BE2C (cell line): ENCODE measurements around the gene UBFD1.
"Not testable (repeated sequence)": the region's sequence is repeated elsewhere in the genome, so short reads cannot be mapped to it uniquely, and the experiment has no call there.

Experiments used
- DNase-seq: peaks from one replicate; pipeline ENCODE4 v3.0.0-alpha.2; 2020
- H3K27me3 ChIP-seq: fragments of 250-450 bp; sonication (Bioruptor Pico); 2 replicates; pipeline ENCODE4 v1.5.1; 2020; ENCODE audit warnings: mild to moderate bottlenecking
- H3K36me3 ChIP-seq: fragments of 250-450 bp; sonication (Bioruptor Pico); 2 replicates; pipeline ENCODE4 v1.5.1; 2020; ENCODE audit warnings: mild to moderate bottlenecking
- H3K4me1 ChIP-seq: fragments of 250-450 bp; sonication (Bioruptor Pico); 2 replicates; pipeline ENCODE4 v1.5.1; 2020
- H3K4me3 ChIP-seq: 2 replicates; pipeline ENCODE4 v1.5.1; 2011; ENCODE audit warnings: low read depth, low read length
- H3K9me3 ChIP-seq: fragments of 250-450 bp; sonication (Bioruptor Pico); 2 replicates; pipeline ENCODE4 v1.5.1; 2020
- TF ChIP-seq, protein P1 (sequence below): IDR thresholded peaks from 2 replicates; pipeline ENCODE4 v1.5.1; 2012; ENCODE audit warnings: mild to moderate bottlenecking, low read depth, low read length

The UBFD1 gene

DNA sequence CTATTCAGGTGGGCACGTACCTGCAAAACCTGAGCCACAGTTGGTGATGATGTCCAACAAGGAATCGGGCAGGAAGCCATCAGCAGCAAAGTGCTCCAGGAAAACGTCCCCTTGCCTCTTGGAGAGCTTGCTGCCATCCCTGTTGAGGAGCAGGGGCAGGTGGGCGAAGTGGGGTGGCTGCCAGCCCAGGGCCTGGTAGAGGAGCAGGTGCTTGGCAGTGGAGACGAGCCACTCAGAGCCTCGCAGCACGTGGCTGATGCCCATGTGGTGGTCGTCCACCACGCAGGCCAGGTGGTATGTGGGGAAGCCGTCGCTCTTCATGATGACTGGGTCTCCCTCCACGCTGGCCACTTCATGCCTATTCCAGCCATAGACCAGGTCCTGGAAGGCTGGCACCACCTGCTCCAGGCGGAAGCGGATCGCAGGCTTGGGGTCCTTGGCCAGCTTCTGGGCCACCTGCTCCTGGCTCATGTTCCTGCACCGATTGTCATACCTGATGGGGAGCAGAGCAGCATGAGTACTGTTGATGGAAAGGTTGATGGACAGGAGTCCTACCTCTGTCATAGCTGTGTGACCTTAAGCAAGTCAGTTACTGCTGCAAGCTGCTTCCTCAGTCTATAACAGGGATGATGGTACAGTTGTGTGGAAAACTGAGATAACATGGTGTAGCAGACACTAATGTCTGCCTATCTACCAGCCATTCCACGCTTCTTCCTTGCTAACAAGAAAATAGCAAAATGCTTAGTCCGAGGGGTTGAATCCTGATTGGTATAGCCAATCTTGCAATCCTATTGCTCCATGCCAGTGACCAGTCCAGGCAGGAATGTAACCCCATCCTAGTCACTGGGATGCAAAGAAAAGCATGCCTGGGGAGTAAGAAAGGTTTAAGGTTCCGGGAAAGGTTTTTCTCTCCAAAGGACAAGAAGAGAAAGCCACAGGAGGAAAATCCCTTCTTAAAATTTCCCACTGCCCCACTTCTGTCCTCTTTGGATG lies 22.4 kb upstream of the UBFD1 start:
- Histone ChIP-seq H3K36me3 (peaks cover 69% of the 10 kb centered on the region), H3K9me3 (no peaks in the 10 kb centered on the region), H3K4me1 (no peaks in the 10 kb centered on the region), H3K27me3 (no peaks in the 10 kb centered on the region), H3K4me3 (no peak overlapping the region)
- no peak for DNase-seq
- TF ChIP-seq, protein P1, sequence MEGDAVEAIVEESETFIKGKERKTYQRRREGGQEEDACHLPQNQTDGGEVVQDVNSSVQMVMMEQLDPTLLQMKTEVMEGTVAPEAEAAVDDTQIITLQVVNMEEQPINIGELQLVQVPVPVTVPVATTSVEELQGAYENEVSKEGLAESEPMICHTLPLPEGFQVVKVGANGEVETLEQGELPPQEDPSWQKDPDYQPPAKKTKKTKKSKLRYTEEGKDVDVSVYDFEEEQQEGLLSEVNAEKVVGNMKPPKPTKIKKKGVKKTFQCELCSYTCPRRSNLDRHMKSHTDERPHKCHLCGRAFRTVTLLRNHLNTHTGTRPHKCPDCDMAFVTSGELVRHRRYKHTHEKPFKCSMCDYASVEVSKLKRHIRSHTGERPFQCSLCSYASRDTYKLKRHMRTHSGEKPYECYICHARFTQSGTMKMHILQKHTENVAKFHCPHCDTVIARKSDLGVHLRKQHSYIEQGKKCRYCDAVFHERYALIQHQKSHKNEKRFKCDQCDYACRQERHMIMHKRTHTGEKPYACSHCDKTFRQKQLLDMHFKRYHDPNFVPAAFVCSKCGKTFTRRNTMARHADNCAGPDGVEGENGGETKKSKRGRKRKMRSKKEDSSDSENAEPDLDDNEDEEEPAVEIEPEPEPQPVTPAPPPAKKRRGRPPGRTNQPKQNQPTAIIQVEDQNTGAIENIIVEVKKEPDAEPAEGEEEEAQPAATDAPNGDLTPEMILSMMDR = no peak

DNA sequence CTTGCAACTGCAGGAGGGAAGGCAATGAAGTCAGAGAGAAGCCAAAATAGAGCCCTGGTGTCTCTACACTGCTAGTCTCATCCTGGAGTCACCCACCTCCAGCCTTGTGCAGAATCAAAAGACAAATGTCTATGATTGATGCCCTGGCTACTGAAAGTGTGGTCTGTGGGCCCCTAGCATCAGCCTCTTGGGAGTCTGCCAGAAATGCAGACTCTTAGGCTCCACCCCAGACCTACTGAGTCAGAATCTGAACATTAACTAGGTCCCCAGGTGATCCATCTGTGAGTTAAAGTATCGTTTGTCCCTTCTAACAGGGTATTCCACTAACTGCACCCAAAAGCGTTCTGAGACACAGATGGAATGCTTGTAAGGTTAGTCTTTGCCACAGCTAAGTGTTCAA lies 21.6 kb upstream of the UBFD1 start:
- DNase-seq = no peak
- Histone ChIP-seq H3K36me3 (peaks cover 77% of the 10 kb centered on the region), H3K9me3 (no peaks in the 10 kb centered on the region), H3K4me3 (no peak overlapping the region), H3K27me3 (no peaks in the 10 kb centered on the region), H3K4me1 (no peaks in the 10 kb centered on the region)
- TF ChIP-seq, protein P1 = no peak

DNA sequence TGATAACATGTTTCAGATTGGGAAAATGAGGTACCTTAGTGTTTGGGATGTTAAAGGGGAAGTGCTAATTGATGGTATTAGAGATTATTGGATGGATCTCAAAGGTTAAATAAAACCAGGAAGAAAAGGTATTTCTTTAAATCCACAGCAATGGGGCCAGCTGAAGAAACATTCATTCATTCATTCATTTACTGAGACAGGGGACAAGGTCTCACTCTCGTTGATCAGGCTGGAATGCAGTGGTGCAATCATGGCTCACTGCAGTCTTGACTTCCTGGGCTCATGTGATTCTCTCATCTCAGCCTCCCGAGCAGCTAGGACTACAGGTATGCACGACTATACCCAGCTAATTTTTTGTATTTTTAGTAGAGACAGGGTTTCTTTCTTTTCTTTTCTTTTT lies 20.1 kb upstream of the UBFD1 start:
- H3K36me3 ChIP-seq = peaks cover 75% of the 10 kb centered on the region
- no peak for DNase-seq
- H3K4me1 ChIP-seq = no peaks in the 10 kb centered on the region
- H3K9me3 ChIP-seq = no peaks in the 10 kb centered on the region
- TF ChIP-seq, protein P1 = no peak
- no peaks in the 10 kb centered on the region for H3K27me3 ChIP-seq
- H3K4me3 ChIP-seq = no peak overlapping the region

DNA sequence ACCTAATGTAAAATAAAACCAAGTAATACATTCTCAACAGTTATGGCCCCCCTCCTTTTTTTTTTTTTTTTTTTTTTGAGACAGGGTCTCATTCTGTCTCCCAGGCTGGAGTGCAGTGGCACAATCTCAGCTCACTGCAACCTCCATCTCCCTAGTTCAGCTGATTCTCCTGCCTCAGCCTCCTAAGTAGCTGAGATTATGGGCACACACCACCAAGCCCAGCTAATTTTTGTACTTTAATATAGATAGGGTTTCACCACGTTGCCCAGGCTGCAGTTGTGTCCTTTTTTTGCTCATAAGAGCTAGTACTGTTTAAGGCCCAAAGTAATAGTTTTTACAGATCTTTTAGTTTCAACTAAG lies 18.6 kb upstream of the UBFD1 start:
- Histone ChIP-seq H3K9me3 (no peaks in the 10 kb centered on the region), H3K27me3 (no peaks in the 10 kb centered on the region), H3K36me3 (peaks cover 66% of the 10 kb centered on the region), H3K4me3 (no peak overlapping the region), H3K4me1 (no peaks in the 10 kb centered on the region)
- TF ChIP-seq, protein P1 = no peak
- DNase-seq = no peak

DNA sequence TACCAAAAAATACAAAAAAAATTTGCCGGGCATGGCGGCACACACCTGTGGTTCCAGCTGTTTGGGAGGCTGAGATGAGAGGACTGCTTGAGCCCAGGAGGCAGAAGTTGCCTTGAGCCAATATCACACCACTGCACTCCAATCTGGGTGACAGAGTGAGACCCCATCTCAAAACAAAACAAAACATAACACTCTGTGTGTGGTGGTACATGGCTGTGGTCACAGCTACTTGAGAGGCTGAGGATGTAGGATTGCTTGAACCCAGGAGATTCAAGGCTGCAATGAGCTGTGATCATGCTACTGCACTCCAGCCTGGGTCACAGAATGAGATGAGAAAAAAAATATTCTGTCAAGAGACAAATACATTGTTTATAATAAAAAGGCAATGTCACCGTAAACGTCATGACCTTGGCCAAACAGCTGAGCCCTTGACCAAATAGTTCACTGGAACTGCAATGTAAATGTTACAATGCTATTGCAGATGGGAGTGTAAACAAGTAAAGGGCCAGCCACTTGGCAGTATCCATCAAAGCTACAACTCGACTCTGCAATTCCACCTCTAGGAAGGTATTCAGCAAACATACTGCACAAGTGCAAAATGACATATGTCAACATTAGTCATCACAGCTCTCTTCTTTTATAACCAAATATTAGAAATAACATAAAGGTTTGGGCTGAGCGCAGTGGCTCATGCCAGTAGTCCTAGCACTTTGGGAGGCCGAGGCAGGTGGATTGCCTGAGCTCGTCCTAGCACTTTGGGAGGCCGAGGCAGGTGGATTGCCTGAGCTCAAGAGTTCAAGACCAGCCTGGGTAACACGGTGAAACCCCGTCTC lies 17.3 kb upstream of the UBFD1 start:
- Histone ChIP-seq H3K9me3 (no peaks in the 10 kb centered on the region), H3K4me1 (no peaks in the 10 kb centered on the region), H3K4me3 (no peak overlapping the region), H3K36me3 (peaks cover 66% of the 10 kb centered on the region), H3K27me3 (no peaks in the 10 kb centered on the region)
- DNase-seq = no peak
- TF ChIP-seq, protein P1 = no peak

DNA sequence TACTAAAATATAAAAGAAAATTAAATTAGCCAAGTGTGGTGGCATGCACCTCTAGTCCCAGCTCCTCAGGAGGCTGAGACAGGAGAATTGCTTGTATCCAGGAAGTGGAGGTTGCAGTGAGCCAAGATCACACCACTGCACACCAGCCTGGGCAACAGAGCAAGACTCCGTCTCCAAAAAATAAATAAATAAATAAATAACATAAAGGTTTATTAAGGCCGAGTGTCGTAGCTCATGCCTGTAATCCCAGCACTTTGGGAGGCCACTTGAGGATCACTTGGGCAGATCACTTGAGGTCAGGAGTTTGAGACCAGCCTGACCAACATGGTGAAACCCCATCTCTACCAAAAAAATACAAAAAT lies 16.7 kb upstream of the UBFD1 start:
- H3K4me3 ChIP-seq, DNase-seq, H3K4me1 ChIP-seq, H3K27me3 ChIP-seq, H3K9me3 ChIP-seq: not testable (repeated sequence)
- H3K36me3 ChIP-seq = peaks cover 66% of the 10 kb centered on the region
